HEK293 (cell line): ENCODE data around the gene CDK5R1.

Experiments
- REPIN1 ChIP-seq: fragments of 450-650 bp; formaldehyde crosslinking; IDR thresholded peaks from 2 replicates; pipeline ENCODE4 v1.5.1; 2017; ENCODE audit warnings: missing biosample characterization, missing genetic modification characterization, low read depth
- ZNF138 ChIP-seq: fragments of 450-650 bp; formaldehyde crosslinking; IDR thresholded peaks from 2 replicates; pipeline ENCODE4 v1.5.1; 2016; ENCODE audit warnings: missing biosample characterization, missing genetic modification characterization, borderline replicate concordance
- ZNF394 ChIP-seq: fragments of 450-650 bp; formaldehyde crosslinking; IDR thresholded peaks from 2 replicates; pipeline ENCODE4 v1.5.1; 2016; ENCODE audit warnings: missing biosample characterization, missing genetic modification characterization, mild to moderate bottlenecking, moderate library complexity, borderline replicate concordance
- TF ChIP-seq, protein P1 (sequence below): fragments of 450-650 bp; formaldehyde crosslinking; IDR thresholded peaks from 2 replicates; pipeline ENCODE4 v1.5.1; 2016; ENCODE audit warnings: missing biosample characterization, missing genetic modification characterization

- TF ChIP-seq, protein P1, sequence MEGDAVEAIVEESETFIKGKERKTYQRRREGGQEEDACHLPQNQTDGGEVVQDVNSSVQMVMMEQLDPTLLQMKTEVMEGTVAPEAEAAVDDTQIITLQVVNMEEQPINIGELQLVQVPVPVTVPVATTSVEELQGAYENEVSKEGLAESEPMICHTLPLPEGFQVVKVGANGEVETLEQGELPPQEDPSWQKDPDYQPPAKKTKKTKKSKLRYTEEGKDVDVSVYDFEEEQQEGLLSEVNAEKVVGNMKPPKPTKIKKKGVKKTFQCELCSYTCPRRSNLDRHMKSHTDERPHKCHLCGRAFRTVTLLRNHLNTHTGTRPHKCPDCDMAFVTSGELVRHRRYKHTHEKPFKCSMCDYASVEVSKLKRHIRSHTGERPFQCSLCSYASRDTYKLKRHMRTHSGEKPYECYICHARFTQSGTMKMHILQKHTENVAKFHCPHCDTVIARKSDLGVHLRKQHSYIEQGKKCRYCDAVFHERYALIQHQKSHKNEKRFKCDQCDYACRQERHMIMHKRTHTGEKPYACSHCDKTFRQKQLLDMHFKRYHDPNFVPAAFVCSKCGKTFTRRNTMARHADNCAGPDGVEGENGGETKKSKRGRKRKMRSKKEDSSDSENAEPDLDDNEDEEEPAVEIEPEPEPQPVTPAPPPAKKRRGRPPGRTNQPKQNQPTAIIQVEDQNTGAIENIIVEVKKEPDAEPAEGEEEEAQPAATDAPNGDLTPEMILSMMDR (tag by site-specific recombination): no peak
- TF ChIP-seq REPIN1 (tag by site-specific recombination) (no peak), ZNF138 (tag by site-specific recombination) (no peak), ZNF394 (tag by site-specific recombination) (no peak)
These were observed 34.5 kb upstream of the CDK5R1 start for GRCh38 chr17:32452281-32452680.
